ENCODE data around the gene CDH4. TPM values are rescaled to one million over a fixed set of nuclear protein-coding genes. Genes with fewer than 3 reads are reported as not detected.

Gene CDH4
- total and polyA plus RNA-seq, 2 of the 13 experiments (the other 11 are each of a cell fraction or from before 2014, with no cell fraction given): not detected

- 0 out of 2 replicates have a peak, but pooled peaks have one; percentile 29 for TF ChIP-seq ERF (CRISPR knock-in tag; IDR thresholded peaks at IDR 0.05)
- 0 out of 2 replicates have a peak, but pooled peaks have one; percentile 19 for TF ChIP-seq ZNF280D (CRISPR knock-in tag; IDR thresholded peaks at IDR 0.05)
- TF ChIP-seq SOX5 (CRISPR knock-in tag; IDR thresholded peaks at IDR 0.05; ENCODE audit: borderline replicate concordance): peak; percentile 76
- peak; percentile 21; the same call in 1 of the 2 replicates for TF ChIP-seq TFDP1 (CRISPR knock-in tag; IDR thresholded peaks at IDR 0.05; ENCODE audit: borderline replicate concordance)
- TF ChIP-seq ARID3A (IDR thresholded peaks at IDR 0.05; ENCODE audit: low read depth, low read length): no peak
- peak; percentile 45; the same call in 1 of the 2 replicates for TF ChIP-seq MLX (CRISPR knock-in tag; IDR thresholded peaks at IDR 0.05)
- 0 out of 2 replicates have a peak, but pooled peaks have one; percentile 34 for TF ChIP-seq ZNF580 (CRISPR knock-in tag; IDR thresholded peaks at IDR 0.05; ENCODE audit: borderline replicate concordance, low read depth)
- TF ChIP-seq ZNF24 (IDR thresholded peaks at IDR 0.05): no peak
- no peak for TF ChIP-seq ZNF484 (CRISPR knock-in tag; IDR thresholded peaks at IDR 0.05; ENCODE audit: borderline replicate concordance, low read depth)
- TF ChIP-seq RARA (CRISPR knock-in tag; IDR thresholded peaks at IDR 0.05): peak; percentile 66
- TF ChIP-seq FOXA1 (IDR thresholded peaks at IDR 0.05): no peak
- TF ChIP-seq FOXA1 (CRISPR knock-in tag; IDR thresholded peaks at IDR 0.05): peak; percentile 37; the same call in 1 of the 2 replicates
- no peak for TF ChIP-seq MATR3 (CRISPR knock-in tag; IDR thresholded peaks at IDR 0.05)
- TF ChIP-seq ZNF460 (CRISPR knock-in tag; IDR thresholded peaks at IDR 0.05; ENCODE audit: borderline replicate concordance): peak; percentile 77
- TF ChIP-seq FOXA3 (CRISPR knock-in tag; IDR thresholded peaks at IDR 0.05): peak; percentile 81
- 0 out of 2 replicates have a peak, but pooled peaks have one; percentile 19 for TF ChIP-seq THAP11 (CRISPR knock-in tag; IDR thresholded peaks at IDR 0.05)
- peak; percentile 89 for TF ChIP-seq ZNF362 (CRISPR knock-in tag; IDR thresholded peaks at IDR 0.05; ENCODE audit: borderline replicate concordance)
- no peak for TF ChIP-seq ESRRA (CRISPR knock-in tag; IDR thresholded peaks at IDR 0.05; ENCODE audit: low read depth)
- peak; percentile 75; the same call in 1 of the 2 replicates for TF ChIP-seq FOXO1 (CRISPR knock-in tag; IDR thresholded peaks at IDR 0.05)
- TF ChIP-seq NR2F6 (IDR thresholded peaks at IDR 0.05): 0 out of 2 replicates have a peak, but pooled peaks have one; percentile 18
- 0 out of 2 replicates have a peak, but pooled peaks have one; percentile 18 for TF ChIP-seq NR2F6 (CRISPR knock-in tag; IDR thresholded peaks at IDR 0.05)
- peak; percentile 34; the same call in 1 of the 2 replicates for TF ChIP-seq ZNF788 (CRISPR knock-in tag; IDR thresholded peaks at IDR 0.05; ENCODE audit: borderline replicate concordance)
Observed at GRCh38 chr20:61579908-61580307, 327.8 kb downstream of the CDH4 start (continued).

Data from HepG2 (cell line).